Measurements from ENCODE around the gene BBS9.
"Not testable (repeated sequence)": the region's sequence is repeated elsewhere in the genome, so short reads cannot be mapped to it uniquely, and the experiment has no call there.

Gene BBS9

DNA sequence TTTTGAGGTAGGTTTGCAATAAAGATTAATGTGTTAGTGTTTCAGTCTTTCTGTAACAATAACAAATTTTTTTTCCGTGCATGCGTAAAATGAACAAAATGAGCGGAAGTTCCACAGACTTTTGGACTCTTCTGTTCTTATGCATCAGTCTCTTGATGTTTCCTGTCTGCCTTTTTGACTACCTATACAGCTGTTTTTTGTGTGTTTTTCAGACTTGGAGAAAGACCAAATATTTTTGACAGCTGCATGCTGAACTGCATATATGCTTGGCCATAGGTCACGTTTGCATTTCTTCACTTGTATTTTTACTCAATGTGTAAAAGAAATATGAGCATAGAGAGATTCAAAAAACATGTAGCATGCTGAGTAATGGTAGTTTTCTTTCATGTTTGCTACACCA, 119.3 kb downstream of the BBS9 start:
- intact Hi-C loops (cut with DNase I), result no loop called here
- DNase-seq, result no peak

DNA sequence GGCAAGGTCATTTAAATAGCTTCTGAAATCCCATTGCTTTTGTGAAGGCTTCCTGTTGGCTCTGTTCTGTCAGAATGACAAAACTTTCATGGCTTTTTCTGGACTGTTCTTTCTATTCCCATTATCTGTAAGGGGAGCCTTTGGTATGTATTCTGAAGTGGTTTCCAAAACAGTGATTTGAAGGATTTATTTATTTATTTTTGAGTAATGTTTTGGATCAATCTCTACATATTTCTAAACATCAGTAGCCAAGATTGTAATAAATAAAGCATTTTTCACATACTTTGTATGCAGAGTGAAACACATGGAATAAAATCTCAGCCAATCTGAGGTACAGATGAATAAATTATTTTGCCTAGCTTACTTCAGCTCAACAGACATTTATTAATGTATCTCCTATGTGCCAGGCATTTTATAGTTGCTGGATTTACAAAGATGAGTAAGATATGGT, 121.1 kb downstream of the BBS9 start:
- DNase-seq, result no peak
- intact Hi-C loops (cut with DNase I), result no loop called here

DNA sequence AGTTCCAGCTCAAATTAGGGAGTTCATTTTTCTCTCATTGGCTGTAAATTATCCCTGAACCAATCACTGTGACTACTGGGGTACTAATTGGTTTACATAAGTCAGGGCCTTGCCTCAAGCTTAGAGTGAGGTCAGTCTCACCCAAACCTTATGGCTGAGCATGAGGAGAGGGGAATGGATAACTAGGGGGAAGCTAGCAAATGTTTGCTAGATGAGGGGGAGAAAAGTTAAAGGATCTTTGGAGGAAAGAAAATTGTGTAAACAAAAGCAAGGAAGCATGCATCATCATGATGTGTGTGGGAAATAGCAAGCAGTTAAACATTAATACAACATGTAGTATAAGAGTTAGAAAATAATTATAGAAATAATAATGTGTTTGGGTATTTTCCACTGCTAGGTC, 121.9 kb downstream of the BBS9 start:
- DNase-seq, result no peak
- intact Hi-C loops (cut with DNase I), result no loop called here

DNA sequence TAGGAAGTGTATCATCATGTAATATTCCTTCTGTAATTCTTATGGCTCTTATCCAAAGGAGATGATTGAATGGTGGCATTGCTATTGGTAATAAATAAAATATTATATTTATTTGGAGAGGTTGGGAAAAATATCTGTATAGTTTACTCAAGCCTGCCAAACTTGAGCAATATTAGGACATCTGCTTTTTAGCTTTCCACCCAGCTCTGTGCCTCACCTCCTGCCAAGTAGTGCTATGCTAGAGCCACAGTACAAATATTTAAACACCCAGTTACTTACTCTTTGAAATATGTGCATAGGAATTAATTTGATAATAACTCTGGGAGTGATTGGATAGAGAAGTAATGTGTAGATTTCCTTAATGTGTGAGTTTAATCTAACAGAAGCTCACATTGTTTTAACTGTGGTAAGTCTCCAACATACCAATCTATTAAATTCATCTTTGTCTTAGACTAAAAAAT, 129.2 kb downstream of the BBS9 start:
- no peak for DNase-seq

DNA sequence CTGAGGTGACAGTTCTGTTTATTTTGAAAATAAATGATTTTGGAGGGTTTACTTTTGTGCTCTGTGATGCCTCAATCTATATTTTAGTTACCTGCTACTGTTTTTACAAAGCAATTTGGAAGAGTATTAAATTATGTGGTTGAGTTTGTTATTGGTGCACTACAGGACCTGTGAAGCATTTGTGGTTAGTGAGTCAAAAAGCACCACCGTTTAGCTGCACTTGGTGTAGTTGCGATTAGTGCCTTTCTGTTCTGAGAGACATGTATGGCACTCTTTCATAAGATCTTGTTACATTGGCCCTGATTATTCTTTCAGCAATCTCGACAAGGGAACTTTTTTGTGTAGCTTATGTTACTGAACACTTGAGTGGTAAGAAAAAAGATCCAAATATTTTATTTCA, 132.2 kb downstream of the BBS9 start:
- no peak for DNase-seq
- intact Hi-C loops (cut with DNase I), result no loop called here

More for the DNA sequence above, 129.2 kb downstream of the BBS9 start:
- intact Hi-C loops (cut with DNase I), result no loop called here

DNA sequence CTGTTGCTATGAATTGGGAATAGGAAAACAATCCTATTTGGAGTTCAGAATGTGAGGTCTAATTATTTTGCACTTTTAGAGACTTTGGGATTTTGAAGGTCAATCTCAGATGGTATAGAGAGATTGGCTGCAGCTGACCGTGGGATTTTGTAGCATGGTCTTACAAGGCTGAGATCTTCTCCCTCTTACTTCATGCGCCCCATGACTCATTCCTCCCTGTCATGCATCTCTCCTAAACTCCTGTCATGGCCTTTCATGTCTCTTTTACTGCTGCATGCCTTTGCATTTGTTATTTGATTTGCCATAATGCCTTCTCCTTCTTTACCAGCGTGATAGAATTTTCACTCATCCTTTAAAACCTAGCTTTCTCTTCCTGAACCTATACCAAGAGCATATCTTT, 133.1 kb downstream of the BBS9 start:
- DNase-seq, result no peak
- intact Hi-C loops (cut with DNase I), result no loop called here

DNA sequence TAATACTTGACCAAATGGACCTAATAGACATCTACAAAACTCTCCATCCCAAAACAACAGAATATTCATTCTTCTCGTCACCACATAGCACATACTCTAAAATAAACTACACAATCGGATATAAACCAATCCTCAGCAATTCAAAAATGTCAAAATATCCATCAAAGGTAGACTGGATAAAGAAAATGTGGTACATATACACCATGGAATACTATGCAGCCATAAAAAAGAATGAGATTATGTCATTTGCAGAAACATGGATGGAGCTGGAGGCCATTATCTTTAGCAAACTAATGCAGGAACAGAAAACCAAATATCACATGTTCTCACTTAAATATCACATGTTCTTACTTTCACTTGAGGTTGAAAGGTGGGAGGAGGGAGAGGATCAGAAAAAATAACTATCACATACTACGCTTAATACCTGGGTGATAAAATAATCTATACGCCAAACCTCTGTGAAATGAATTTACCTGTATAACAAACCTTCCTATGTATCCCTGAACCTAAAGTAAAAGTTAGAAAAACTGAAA, 142.5 kb downstream of the BBS9 start:
- DNase-seq; intact Hi-C loops (cut with DNase I): not testable (repeated sequence)

DNA sequence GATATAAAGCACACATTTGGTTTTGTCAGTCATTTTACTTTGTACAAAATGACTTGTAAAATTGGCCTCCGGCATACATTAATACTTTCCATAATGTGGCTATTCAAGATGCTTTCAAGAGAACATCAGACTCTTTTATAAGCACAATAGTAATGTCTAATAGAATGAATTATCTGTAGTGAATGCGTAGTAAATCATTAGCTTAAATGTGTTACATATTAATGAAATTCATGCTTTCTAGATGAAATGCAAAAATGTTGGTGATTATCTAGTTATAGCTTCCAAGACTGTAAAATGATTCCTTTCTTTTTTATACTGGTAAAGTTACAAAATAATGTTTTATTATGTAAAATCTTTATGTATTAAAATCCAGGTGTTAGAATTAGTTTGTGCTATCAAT, 144.0 kb downstream of the BBS9 start:
- intact Hi-C loops (cut with DNase I), result no loop called here
- DNase-seq, result no peak

DNA sequence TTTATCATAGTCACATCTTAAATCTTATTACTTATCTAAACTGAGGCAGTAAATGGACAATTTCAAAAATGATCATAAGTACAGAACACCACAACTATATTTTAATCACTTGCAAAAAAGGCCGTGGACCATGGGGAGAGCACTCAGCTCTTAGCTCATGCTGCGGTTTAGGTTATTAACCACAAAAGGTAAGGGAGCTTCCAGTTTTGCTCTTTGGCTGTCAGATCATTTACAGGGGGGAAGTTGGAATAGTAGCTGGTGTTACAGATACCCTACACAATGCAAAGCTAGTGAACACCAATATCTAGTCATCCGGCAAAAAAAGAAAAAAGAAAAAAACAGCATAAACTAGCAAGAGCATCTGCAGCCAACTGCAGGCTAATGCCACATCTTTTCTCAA, 147.0 kb downstream of the BBS9 start:
- intact Hi-C loops (cut with DNase I), result no loop called here
- no peak for DNase-seq

DNA sequence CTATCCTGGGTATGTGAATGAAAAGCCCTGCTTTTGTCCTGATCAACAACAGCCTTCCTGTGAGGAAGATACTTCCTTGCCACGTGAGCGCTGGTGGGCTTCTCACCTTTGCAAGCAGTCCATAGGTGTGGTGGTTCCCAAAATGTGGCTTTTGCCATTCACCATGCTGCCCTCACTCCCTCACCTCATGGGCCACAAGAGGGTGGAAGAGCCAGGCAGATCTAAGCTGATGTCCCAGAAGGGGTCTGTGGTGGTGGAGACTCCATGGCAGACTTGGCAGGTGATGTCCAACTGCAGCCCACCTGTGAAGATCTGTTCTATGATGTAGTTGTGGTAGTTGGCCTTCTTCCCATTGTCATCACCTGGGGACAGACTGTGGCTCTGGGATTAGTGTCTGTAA, 147.4 kb downstream of the BBS9 start:
- intact Hi-C loops (cut with DNase I), result no loop called here
- no peak for DNase-seq

DNA sequence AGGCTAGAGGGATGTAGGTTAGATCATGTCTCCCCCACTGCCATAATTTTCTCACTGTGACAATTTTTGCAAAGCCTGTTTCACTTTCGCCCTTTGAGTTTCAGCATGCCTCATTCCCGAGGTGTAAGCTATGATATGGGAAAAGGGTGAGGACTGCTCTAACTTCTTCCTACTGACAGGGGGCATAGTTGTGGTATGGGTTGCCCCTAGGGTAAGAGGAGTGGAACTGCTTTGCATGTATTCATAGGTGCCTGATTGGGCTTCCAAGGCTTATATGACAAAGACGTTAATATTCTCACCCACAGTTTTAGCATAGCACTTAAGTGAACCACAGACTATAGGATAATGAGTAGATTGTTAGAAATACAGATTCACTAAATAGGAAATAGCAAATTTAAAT, 148.7 kb downstream of the BBS9 start:
- DNase-seq, result no peak
- intact Hi-C loops (cut with DNase I), result no loop called here

DNA sequence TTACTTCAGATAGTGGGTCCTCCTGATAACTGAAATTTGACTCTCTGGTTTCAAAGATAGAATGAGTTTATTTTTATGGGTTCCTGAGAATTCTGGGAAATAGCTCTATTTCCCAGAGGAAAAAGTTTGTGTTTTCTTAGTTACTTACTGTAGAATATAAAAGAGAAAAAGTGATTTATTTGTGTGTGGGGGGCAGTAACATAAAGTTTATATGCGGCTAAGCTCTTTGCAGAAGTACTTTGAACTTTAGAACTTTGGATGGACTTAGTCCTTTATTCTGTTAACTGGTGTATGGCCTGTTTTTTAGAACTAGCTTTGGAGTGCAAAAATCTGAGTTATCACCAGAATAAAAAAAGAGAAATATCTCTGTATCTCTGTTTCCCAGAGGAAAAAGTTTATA, 157.1 kb downstream of the BBS9 start:
- no peak for DNase-seq
- intact Hi-C loops (cut with DNase I), result no loop called here

DNA sequence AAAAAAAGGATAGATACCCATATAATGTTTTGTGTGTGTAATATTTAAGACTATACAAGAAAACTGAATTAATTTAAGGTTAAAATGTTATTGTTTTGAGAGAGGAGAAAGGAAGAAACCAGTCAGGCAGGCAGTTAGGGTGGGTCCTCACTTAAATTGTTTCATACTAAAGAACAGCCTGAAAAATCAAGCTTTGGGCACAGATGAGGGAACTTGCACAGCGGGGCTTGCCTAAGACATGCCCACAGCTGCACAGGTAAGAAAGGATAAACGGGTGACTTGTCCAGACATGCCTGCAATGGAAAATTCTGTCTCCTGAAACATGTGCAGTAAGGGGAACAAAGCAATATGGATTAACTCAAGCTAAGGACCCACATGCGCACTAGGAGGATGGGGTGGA, 158.4 kb downstream of the BBS9 start:
- DNase-seq, result no peak

DNA sequence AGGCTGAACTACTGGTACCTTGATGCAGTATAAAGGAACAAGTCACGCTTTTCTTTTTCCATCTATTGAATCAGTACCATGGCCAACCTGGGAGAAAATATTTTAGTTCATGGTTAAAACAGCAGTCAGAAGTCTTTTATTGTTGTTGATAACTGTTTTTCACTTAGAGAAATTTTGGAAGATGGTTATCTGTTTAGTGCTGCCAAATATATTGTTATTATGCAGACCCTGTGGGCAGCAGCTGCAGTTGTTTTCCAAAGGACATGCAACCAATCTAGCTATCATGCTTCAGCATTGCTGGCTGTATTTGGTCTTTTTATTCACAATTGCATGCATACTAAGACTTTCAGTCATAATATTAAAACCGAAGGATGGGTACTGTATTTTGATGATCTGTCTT, 169.5 kb downstream of the BBS9 start:
- DNase-seq, result no peak
- intact Hi-C loops (cut with DNase I), result no loop called here

More for the DNA sequence above, 158.4 kb downstream of the BBS9 start:
- intact Hi-C loops (cut with DNase I), result no loop called here

DNA sequence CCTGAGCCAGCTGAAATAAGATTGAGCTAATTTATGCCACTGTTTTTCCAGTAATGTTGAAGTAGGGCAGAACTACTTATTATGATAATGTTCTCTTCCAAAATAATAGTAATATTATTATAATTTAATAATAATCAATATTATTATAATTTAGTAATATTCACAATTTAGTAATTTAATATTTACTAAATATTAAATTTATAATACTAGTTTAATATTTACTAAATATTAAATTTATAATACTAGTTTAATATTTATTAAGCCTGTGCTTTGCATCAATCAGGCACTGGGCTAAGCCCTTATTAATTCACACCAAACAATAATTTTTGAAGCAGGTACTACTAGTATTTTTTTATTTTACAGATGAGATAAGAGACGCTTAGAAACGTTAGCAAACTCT, 170.1 kb downstream of the BBS9 start:
- intact Hi-C loops (cut with DNase I), result no loop called here

DNA sequence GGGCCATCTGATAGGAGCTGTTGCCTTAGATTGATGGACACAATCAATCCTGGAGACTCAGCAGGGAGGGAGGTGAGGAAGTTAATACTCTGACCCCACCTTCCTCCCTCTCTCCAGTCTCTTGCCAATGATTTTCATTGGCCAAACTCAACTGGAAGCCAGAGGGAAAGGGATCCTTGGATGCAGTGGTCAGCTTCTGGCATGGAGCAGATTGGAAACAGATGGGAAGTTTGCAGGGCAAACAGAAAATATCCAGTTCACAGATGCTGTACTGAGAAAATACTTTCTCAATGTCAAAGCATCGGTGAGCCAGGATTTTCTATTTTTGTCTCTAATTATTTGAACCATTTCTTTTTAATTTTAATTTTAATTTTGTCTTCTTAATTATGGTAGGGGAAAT, 170.8 kb downstream of the BBS9 start:
- intact Hi-C loops (cut with DNase I), result no loop called here
- DNase-seq, result no peak

More for the DNA sequence above, 170.1 kb downstream of the BBS9 start:
- no peak for DNase-seq

DNA sequence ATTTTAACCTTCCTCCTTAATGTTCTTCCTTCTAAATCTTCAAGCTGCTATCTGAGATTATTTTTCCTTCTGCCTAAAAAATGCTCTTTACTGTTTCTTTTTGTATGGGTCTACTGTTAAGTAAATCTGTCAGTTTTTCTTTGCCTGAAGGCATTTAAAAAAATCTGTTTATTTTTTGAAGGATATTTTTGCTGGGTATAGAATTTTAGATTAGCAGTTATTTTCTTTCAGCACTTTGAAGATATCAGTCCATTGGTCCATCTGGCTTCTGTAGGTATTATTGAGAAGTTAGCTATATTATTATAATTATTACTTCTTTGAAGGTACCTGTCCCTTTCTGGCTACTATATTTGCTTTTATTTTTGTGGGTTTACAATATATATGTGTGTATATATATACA, 171.4 kb downstream of the BBS9 start:
- DNase-seq, result no peak
- intact Hi-C loops (cut with DNase I), result no loop called here

DNA sequence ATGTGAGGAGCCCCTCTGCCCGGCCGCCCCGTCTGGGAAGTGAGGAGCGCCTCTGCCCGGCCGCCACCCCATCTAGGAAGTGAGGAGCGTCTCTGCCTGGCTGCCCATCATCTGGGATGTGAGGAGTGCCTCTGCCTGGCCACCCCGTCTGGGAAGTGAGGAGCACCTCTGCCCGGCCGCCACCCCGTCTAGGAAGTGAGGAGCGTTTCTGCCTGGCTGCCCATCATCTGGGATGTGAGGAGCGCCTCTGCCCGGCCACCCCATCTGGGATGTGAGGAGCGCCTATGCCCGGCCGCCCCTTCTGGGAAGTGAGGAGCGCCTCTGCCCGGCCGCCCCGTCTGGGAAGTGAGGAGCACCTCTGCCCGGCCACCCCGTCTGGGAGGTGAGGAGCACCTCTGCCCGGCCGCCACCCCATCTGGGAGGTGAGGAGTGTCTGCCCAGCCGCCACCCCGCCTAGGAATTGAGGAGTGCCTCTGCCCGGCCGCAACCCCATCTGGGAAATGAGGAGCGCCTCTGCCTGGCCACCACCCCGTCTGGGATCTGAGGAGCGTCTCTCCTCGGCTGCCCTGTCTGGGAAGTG, 174.7 kb downstream of the BBS9 start:
- intact Hi-C loops (cut with DNase I); DNase-seq: not testable (repeated sequence)

DNA sequence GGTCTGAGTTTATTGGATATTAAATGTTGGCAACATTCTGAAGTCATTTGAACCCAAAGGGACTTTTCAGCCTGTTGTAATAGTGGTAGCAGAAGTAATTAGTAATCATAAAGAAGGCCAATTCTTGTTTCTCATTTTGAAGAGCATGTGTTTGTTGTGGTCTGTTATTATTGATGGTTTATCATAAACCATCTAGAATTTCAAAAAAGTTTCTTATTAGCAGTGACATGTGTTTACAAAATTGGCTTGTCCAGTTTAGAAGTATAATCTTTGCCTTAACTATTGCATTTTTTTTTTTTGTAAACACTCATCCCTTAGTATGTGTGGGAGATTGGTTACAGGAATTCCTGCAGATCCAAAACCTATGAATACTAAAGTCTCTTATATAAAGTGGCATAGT, 177.8 kb downstream of the BBS9 start:
- intact Hi-C loops (cut with DNase I), result no loop called here
- no peak for DNase-seq

DNA sequence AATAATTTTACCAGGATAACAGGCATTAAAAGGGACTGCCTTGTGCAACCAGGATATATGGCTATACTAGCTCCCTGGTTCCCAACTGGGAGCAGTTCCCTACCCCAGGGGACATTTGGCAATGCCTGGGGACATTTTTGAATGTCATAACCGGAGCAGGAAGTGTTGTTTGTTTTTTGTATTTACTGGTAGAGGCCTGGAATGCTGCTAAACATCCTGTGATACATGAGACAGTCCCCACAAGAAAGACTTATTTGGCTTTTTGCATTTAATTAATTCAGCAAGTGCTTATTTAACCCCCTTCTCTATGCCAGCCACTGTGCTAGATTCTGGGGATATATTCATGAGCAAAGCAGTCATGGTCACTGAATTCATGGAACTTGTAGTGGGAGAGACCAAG, 181.2 kb downstream of the BBS9 start:
- intact Hi-C loops (cut with DNase I), result no loop called here
- DNase-seq, result no peak

DNA sequence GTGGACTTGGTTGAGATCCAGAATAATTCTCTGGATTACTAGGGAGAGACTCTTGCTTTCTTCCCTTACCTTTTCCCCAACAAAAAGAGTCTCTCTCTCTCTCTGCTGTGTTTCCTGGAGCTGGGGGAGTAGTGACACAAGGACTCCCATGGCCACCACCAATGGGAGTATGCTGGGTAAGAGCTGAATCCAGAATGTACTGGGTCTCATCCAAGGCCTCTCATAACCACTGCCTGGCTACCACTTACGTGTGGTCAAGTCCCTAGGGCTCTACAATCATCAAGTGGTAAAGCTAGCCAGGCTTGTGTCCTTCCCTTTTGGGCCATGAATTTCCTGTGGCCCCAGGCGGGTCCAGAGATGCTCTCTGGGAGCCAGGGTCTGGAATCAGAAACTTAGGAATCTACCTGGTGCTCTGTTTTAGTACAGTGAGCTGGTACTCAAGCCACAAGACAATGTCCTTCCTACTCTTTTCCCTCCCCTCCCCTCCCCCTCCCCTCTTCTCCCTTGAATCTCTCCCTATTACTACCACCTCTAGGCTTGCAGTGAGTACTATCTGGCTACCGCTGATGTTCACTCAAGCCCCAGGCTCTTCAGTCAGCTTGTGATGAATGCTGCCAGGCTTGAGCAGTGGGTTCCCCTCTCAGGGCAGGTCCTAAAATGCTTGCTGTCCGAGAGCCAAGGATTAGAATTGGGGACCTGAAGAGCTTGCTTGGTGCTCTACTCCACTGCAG, 196.6 kb downstream of the BBS9 start:
- DNase-seq, result no peak
- intact Hi-C loops (cut with DNase I), result no loop called here

All from head of caudate nucleus (tissue), 42 donors.